Lower leg skin (tissue), 4 donors: ENCODE data around the gene B4GALNT4. TPM values are rescaled to one million over a fixed set of nuclear protein-coding genes. Genes with fewer than 3 reads are reported as not detected.
"Not testable (repeated sequence)": the region's sequence is repeated elsewhere in the genome, so short reads cannot be mapped to it uniquely, and the experiment has no call there.

Experiments used
- DNase-seq, 2 donors: peaks; one replicate each; pipeline ENCODE4 v3.0.0-alpha.2; 2019; ENCODE audit warnings: low spot score in 2 of 2
- H3K4me3 ChIP-seq: fragments of 200-600 bp; sonication (generic); 2 replicates; pipeline ENCODE4 v1.5.1; 2017; ENCODE audit warnings: mild to moderate bottlenecking, low read depth; ENCODE audit not compliant: poor library complexity, severe bottlenecking
- CTCF ChIP-seq, 3 donors: fragments of 450-650 bp; IDR thresholded peaks; one replicate each; pipeline ENCODE4 v1.5.1; 2016; ENCODE audit warnings: antibody characterized with exemption in 3 of 3, mild to moderate bottlenecking in 3 of 3, moderate library complexity in 2 of 3
- POLR2A ChIP-seq, 2 donors: fragments of 450-650 bp; IDR thresholded peaks; one replicate each; pipeline ENCODE4 v1.6.1; 2016 to 2017; ENCODE audit warnings: antibody characterized with exemption in 2 of 2, mild to moderate bottlenecking in 1 of 2, moderate library complexity in 1 of 2
- WGBS, 2 donors: methylation state at CpG; one replicate each; pipeline ENCODE4 v1.1.5; 2018; 5-methylcytosine and 5-hydroxymethylcytosine counted together
- intact Hi-C: fragments of 100-400 bp; cut with DNase I; formaldehyde crosslinking; loops from one replicate; pipeline ENCODE4 v1.15.0; 2023; ENCODE audit warnings: low total_unique reads
- total RNA-seq, 4 donors: library from RNA; depleted of rRNA; stranded (reverse); fragments of >200 nt; gene quantifications; one replicate each; pipeline ENCODE4 v1.1.0, GENCODE V29; 2016

B4GALNT4 gene
- total RNA-seq, 4 donors from 2014 or later: 1.8 to 20.0 (median 5.0) TPM

- DNase-seq: no peak
- 91 to 94% methylated on average over 6 of the region's 6 CpGs for WGBS, 2 donors
- intact Hi-C loops: no loop called here
- no peak for TF ChIP-seq CTCF (IDR thresholded peaks at IDR 0.05)
- no peak for TF ChIP-seq POLR2A (IDR thresholded peaks at IDR 0.05)
- no peak overlapping the region for H3K4me3 ChIP-seq
Measured at GRCh38 chr11:386483-386882, 17.2 kb downstream of the B4GALNT4 start.

GRCh38 chr11:387193-387793 is 18.0 kb downstream of the B4GALNT4 start:
- TF ChIP-seq CTCF (IDR thresholded peaks at IDR 0.05) (no peak), POLR2A (IDR thresholded peaks at IDR 0.05) (no peak)
- DNase-seq: no peak
- no peak overlapping the region for H3K4me3 ChIP-seq
- intact Hi-C loops: no loop called here
- 66 to 71% methylated on average over 4 of the region's 4 CpGs for WGBS, 2 donors

- DNase-seq, H3K4me3 ChIP-seq, intact Hi-C loops: not testable (repeated sequence)
- WGBS, 2 donors: 75 to 78% methylated on average over 7 to 17 of the region's 17 CpGs
Measured at GRCh38 chr11:389369-389768, 20.1 kb downstream of the B4GALNT4 start.

- H3K4me3 ChIP-seq: no peak overlapping the region
- intact Hi-C loops: no loop called here
- 38 to 44% methylated on average over 5 to 7 of the region's 11 CpGs for WGBS, 2 donors
- DNase-seq: no peak
- no peak for TF ChIP-seq CTCF (IDR thresholded peaks at IDR 0.05)
- TF ChIP-seq POLR2A (IDR thresholded peaks at IDR 0.05): no peak
Measured at GRCh38 chr11:390175-390574, 20.9 kb downstream of the B4GALNT4 start.

GRCh38 chr11:391117-392017 is 22.1 kb downstream of the B4GALNT4 start:
- no peak for DNase-seq
- intact Hi-C loops: no loop called here
- TF ChIP-seq POLR2A (IDR thresholded peaks at IDR 0.05): no peak
- 55 to 56% methylated on average over 28 to 37 of the region's 38 CpGs for WGBS, 2 donors
- no peak overlapping the region for H3K4me3 ChIP-seq

- WGBS, 2 donors: 51 to 54% methylated on average over 24 to 25 of the region's 36 CpGs
- DNase-seq: no peak
- no peak overlapping the region for H3K4me3 ChIP-seq
- intact Hi-C loops: no loop called here
- TF ChIP-seq POLR2A (IDR thresholded peaks at IDR 0.05) (no peak), CTCF (IDR thresholded peaks at IDR 0.05) (no peak)
Measured at GRCh38 chr11:392102-392777, 22.9 kb downstream of the B4GALNT4 start.
